GM19193 (cell line): ENCODE results near the gene GSDME.

Source experiments
- POLR2A ChIP-seq: IDR thresholded peaks from 4 replicates; pipeline ENCODE4 v1.6.1; 2011; ENCODE audit not compliant: insufficient read depth, insufficient read length; ENCODE audit errors: extremely low read depth

GSDME gene

GRCh38 chr7:24707988-24708615 is 49.2 kb downstream of the GSDME start:
- TF ChIP-seq POLR2A: no peak

DNA sequence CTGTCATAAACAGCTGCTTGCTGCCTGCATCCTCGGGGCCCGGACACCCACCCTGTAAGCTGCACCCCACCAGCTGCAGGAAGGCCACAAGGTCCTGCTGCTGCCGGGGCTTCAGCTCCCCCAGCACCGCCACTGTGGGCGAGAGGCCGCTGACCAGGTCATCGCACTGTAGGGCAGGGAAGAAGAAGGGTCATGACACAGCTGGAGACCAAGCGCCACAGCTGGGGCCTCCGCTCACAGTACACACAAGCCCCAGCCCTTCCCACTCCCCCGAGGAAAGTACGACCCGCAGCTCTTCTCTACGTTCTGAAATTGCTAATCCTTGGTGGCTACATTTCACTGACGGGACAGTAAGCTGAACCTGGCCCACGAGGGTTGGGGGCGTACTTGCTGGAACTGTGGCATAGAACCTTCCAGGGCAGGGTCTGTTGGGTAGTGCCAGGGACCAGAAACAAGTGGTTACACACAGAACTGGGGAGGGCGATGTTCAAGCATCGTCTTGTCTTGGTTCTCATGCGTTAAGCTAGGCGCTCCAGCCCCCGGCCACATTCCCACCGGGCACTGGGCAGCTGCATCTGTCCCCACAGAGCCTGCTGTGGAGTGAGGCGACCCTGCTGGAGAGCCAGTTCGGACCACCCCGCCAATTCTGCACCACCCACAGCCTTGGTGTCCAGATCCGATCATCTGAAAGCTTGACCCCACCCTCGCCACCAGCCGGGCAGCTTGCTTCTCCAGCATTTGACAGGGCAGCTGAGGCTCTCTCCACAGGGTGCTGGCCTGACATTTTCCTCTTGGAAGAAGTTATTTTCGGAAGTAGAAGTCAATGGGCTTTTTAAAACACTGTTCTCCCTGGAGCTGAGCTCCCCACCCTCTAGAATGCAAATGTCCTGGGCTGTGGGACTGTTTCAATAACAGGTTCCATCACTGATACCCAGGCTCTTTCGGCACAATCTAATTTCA is 50.8 kb downstream of the GSDME start:
- peak; percentile 16 for TF ChIP-seq POLR2A

DNA sequence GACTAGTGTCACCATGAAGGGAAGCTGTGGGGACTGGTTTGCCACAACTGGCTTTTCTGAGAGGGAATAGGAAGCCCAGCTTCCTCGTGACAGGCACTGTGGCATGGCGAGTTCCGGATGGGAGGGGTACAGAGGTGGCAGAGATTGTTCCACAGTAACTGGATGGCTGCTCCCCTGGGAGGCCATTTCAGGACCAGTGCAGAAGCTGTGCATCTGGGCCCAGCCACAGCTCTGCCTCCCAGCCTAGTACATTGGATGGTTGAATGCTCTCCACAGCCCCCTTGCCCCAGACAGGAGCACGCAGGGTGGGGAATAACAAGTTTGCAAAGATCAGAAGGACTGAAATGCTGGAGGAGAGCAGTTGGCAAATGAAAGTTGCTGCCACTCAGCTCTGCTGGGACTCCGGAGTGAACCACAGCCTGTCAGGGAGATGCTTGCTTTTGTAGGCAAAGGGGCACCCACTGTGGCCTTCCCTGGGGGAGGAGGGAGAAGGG is 51.8 kb downstream of the GSDME start:
- TF ChIP-seq POLR2A: no peak

DNA sequence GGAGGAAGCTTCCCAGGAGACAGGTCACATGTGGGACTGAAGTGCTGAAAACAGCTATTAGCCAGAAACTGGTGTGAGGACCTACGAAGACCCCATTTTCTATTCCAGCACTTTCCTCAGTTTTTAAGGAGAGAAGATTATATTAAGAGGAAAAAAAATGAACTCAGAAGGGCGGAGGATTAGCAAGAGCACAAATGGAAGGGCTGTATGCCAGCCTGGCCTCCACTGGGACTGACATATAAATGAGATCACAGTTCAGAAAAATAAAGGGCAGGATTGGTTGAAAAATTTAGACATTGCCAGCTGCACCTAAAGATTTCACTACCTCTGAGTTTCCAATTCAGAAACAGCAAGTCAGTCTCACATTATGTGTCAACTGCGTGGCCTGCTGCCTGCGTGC is 53.0 kb downstream of the GSDME start:
- no peak for TF ChIP-seq POLR2A

DNA sequence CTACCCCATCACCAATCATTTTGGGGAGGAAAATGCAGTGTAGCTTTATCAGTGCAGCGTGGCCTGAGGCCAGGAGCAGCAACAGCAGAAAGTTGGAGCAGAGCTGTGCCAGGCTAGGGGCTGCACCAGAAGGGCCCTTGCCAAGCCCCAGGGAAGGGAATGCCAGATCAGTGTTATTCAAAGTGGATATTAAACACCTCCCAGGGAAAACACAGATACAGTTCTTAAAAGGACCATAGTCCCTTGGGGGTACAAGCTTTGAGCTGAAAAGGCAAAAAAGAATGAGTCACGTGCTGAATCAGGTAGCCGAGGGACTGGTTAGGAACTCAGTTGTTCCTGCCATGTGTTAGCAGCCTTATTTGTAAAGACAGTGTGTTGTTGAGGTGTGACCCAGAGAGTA is 54.0 kb downstream of the GSDME start:
- no peak for TF ChIP-seq POLR2A

DNA sequence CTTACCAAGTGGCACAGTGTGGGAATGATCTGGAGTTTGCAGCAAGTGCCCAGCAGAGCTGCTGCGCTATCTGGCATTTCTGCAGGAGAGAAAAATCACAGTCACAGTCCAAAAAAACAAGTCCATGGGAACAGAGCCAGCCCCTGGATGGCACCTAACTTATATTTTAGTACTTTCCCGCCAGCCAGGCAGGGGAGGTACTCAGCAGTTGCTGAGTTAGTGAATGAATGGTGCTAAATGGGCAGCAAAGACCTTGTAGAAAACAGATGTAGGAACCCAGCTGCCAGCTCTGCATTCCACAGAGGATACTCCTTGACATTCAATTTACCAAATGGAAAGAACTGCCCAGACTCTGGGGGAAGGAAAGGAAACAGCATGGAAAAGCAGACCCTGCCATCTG is 54.5 kb downstream of the GSDME start:
- TF ChIP-seq POLR2A: no peak

GRCh38 chr7:24701261-24702235 is 55.7 kb downstream of the GSDME start:
- TF ChIP-seq POLR2A: no peak

GRCh38 chr7:24700521-24701260 is 56.6 kb downstream of the GSDME start:
- no peak for TF ChIP-seq POLR2A

DNA sequence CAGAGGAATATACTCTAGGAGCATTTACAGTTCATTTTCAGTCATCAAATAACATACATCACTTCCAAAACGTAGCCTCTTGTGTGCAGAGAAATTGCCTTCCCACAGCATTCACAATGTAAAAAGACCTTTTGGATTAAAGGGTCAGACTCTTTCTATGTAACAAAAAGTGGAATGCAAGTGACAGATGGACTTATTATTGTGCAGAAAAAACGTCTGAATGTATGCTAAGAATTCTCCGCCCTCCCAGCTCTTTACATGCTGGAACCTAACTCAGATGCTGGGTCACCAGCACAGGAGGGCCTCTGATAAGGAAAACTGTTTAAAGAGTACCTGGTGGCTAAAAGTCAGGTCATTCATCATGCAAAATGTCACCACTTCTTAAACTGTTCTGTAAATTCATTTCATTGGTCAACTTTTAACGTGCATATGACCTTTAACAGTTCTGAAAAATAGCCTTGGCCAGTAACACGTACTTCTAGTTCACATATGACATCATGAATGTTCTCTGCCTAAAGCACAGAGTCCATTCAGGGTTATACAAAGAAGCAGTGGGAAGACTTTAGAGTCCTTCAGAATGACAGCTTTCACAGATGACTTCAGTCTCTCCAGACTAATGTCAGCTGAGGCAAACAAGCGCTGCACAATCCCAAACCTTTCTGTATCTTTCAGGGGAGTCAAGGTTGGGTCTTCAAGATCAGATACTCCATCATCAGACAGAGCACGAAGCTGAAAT is 58.6 kb downstream of the GSDME start:
- no peak for TF ChIP-seq POLR2A

- no peak for TF ChIP-seq POLR2A
Measured at GRCh38 chr7:24697416-24697815, 59.8 kb downstream of the GSDME start.

DNA sequence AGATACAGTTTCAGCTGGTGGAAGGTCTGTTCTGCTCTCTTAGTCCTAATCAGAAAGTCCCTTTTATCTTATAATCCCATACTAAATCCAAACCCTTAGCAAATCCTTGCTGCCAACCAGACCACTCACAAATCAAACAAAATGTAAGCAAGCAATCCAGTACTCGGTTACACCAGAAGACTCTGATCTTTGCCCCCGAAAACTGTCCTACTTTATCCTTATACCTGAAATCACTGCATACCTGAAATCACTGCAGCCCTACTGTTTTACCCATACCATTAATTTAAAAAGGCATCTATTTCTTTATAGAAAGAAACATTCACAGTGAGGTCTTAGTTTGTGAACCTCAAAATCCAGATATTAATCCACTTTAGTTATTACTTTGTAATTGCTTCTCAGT is 64.7 kb downstream of the GSDME start:
- TF ChIP-seq POLR2A: no peak

DNA sequence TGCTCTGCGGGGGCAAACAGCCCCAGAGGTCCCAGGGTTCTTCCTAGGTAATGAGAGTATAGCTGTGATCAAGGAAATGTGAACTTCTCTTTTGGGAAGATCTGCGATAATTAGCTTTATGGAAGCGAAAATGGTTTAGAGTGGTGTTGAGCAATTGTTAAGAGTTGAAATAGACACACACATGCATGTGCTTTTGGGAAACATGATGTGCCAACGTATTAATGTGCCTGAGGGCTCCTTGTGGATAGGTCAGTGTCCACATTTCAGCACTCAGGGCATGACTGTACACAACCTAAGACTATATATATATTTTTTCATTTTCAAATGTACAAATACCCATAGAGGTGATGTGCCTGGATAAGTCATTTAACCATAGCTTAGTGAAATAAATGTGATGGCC is 67.0 kb downstream of the GSDME start:
- TF ChIP-seq POLR2A: no peak

DNA sequence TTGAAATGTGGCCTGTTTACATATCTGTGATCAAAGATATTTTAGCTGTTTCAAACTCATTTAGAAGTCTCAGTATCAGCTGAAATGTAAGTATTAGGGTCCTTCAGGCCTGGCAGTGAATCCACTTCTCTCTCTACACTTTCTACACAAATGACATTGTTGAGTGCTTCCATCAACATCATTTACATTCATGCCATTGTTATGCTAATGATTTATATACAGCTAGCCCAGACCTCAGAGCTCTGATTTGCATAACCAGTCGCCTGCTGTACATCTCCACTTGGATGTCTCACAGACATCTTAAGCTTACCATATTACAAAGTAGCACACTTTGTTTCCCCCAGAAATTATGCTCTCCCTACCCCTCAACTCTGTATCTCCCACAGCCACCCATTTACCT is 71.6 kb downstream of the GSDME start:
- no peak for TF ChIP-seq POLR2A

- TF ChIP-seq POLR2A: no peak
Measured at GRCh38 chr7:24670782-24671181, 86.5 kb downstream of the GSDME start.

DNA sequence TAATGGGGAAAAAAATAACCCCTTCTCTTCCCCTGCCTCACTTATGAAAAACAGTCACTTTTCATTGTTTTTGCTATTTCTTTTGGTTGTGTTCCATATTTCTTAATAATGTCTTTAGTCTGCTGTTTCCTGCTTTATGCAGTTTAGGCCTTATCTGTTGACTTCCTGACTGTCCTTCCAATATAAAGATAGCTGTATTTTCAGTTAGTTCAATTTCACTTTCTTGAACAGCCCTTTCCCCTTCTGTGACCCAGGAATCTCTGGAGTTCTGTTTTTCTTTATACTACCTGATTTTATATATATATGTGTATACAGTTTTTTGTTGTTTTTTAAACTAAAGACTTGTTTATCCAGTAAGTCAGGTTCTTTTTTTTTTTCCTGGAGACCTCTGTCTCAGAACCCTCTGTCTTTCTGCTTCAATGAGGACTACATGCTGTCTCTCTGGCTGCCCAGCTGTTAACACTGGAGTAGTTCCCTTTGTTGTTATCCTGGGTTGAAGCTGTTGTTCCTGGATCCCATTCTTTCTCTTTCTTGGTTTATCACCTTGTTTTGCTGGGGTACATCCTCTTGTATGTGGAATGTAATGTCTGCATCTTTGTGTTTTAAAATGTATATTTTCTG is 87.2 kb downstream of the GSDME start:
- no peak for TF ChIP-seq POLR2A
